IPS DF 4.7 (cell line): Measurements from ENCODE around the gene MAP1S.

Source experiments
- DNase-seq: peaks from one replicate; pipeline ENCODE4 v3.0.0-alpha.2; 2013; ENCODE audit warnings: low spot score; ENCODE audit errors: extremely low read depth

The MAP1S gene

DNA sequence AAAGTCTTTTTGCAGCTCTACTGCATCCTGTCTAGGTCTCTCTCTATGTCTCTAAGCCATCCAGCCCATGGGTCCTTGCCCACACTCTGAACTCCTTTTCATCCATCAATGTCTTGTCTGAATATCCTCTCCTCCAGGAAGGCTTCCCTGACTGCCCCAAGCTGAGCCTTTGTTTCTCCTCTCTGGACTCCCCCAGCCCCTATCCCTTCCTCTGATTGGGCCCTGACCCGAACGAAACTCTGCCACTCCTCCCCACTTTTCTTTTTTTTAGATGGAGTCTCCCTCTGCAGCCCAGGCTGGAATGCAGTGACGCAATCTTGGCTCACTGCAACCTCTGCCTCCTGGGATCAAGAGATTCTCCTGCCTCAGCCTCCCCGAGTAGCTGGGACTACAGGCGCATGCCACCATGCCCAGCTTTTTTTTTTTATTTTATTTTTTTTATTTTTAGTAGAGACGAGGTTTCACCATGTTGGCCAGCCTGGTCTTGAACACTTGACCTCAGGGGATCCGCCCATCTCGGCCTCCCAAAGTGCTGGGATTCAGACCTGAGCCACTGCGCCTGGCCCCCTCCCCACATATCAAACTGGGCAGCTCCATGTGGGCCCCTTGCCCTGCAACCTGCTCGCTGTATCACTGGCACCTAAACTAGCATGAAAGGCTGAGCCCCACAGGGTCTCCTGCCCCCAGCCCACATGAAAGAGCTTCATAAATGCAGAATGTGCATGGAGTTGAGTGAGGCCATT lies 30.3 kb upstream of the MAP1S start:
- DNase-seq = no peak

DNA sequence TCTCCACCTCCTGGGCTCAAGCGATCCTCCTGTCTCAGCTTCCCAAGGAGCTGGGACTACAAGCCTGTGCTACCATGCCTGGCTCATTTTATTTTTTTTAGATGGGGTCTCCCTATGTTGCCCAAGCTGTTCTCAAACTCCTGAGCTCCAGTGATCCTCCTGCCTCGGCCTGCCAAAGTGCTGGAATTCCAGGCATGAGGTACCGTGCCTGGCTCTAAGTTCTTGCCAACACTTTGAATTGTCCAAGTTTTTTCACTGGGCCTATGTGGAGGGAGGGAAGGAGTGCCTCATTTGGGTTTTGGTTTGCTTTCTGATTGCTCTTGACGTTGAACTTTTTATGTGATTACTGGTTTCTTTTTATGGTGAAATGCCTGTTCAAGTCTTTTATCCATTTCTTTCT lies 26.7 kb upstream of the MAP1S start:
- no peak for DNase-seq

DNA sequence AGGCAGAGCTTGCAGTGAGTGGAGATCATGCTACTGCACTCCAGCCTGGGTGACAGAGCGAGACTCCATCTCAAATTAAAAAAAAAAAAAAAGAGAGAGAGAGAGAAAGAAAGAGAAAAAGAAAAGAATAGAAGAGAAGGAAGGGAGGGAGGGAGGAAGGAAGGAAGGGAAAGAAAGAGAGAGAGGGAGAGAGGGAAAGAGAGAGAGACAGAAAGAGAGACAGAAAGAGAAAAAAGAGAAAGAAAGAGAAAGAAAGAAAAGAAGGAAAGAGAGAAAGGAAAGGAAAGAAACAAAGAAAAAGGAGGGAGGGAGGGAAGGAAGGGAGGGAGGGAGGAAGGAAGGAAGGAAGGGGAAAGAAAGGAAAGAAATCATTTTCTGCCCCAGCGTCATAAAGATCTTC lies 24.1 kb upstream of the MAP1S start:
- no peak for DNase-seq

DNA sequence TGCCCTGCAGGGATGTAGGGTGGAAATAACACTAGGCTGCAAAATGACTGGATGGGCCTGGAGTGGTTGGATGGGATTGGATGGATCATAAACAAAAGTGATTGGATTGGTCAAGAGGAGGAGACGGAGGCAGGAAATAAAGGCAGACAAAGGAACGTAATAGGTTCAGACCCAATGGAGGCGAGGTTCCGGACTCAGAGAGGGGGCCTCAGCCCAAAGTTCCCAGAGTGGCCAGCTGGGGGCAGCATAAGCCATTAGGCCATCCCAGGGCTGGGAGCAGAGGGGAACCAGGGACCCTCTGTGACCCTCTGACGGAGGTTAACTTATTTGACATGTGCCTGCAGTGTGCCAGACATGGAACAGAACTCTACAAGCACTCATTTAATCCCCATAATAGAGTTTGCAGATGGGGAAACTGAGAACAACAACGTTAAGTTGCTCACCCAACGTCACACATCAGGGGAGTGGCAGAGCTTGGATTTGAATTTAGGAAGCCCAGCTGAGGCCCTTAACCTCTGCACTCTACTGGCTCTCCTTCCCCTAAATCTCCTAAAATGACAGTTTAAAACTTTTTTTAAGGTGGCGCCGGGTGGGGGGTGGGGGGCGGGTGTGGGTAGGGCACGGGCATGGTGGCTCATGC lies 15.3 kb upstream of the MAP1S start:
- no peak for DNase-seq

DNA sequence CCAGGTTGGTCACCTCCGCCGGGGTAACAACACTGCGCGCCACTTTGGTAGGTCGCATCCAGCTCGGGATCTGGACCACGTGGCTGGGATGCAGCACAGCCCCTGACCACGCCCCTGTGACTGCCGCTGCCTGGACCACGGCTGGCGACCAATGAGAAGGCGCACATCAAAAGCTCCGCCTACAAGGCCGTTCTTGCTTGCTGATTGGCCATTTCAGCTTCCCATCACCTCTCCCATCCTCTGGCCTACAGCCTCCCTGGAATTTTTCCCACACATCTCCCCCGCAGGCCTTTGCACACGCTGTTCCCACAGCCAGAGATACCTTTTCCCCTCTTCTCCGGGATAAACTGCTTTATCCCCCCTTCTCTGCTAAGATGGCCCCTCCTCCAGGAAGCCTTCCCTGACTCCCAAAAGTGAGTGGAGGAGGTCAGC lies 12.5 kb upstream of the MAP1S start:
- no peak for DNase-seq

DNA sequence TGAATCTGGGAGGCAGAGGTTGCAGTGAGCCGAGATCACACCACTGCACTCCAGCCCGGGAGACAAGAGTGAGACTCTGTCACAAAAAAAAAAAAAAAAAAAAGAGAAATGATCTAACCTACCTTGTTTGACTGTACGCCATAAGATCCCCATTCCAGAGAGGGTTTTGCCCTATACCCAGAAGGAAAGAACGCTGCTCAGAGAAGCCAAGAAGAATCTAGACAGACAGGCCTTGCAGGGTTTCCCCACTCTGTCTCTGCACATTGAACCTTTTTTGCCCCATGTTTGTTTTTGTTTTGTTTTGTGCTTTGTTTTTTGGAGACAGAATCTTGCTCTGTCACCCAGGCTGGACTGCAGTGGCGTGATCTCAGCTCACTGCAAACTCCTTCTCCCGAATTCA lies 7.4 kb upstream of the MAP1S start:
- DNase-seq = no peak

DNA sequence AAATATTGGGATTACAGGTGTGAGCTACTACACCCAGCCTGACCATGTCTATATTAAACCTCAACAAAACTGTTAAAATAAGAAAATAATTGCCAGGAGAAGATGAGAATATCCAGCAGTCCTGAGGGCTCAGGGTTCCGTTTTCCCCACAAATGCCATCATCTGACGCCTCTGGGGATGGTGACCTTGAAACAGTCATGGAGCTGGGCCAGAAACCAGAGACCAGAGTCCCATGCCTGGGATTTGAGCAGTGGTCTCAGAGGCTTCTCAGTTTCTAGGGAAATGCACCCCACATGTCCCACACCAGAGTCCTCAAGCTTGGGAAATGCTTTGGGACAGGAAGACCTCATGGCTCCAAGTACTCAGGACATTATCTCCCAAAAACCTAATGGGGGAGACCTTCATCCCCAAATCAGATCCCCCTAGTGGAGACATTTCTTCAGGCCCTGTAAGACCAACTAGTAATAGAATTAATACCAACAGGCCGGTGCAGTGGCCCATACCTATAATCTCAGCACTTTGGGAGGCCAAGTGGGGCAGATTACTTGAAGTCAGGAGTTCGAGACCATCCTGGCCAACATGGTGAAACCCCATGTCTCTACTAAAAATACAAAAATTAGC lies 2.9 kb upstream of the MAP1S start:
- no peak for DNase-seq

DNA sequence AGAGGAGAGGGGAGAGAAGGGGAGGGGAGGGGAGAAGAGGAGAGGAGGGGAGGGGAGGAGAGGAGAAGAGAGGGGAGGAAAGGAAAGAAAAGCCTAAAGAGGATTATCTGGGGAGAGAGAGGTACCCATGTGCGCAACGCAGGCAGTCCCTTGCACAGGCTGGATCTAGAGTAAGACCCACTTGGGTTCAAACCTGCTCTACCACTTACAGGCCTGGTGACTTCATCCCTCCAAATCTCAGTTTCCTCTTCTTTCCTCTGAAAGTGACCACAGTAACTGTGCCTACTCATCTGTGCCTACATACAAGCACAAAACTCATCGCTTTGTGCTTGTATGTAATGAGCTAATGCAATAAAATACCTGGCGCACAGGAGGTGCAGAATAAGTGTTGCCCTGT lies 732 bp upstream of the MAP1S start:
- DNase-seq = no peak

DNA sequence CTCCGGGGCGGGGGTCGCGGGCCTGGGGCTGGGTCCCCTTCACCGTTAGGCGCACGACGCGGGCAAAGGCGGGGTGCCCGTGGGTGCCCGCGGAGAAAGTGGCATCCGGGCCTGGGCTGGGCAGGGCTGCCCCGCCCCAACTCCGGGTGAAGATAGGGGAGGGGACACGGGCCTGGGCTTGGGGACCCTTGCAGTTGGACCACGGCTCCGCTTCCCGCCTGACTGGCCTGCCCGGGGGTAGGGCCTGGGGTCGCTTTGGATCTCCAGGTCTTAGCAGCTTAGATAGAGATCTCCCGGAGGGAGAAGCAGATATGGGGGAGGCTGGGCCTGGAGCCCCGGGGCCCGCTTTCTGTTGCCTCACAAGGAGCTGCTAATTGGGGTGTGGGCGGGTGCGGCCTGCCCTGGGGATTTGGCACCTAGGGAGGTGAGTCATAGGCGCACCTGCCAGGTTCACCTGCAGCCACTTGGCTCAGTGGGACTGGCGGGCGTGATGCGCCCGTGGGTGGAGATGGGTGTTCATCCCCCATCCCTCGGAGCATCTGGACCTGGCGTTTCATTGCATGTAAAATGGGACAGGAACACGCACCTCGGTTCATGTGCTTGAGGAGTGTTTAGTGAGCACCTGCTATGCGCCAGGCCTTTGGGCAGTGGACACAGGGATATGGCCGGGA lies 585 bp downstream of the MAP1S start:
- DNase-seq = no peak

DNA sequence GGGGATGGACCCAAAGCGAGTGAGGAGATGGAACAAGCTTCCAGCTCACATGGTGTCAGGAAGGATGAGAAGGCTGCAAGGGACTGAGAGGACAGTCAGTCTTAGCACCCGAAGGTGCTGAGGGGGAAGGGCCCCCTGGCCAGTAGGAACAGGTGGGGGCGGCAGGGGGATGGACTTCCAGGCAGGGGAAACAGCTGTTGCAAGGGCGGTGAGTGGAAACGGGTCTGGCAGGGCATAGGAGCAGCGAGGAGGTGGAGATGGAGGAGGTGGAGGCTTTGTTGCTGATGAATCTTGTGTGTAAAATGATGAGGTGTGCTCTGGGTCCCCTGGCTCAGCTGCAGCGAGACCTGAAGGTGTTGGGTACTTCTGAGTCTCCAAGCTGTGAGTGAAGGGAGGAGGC lies 1.2 kb downstream of the MAP1S start:
- DNase-seq = no peak

DNA sequence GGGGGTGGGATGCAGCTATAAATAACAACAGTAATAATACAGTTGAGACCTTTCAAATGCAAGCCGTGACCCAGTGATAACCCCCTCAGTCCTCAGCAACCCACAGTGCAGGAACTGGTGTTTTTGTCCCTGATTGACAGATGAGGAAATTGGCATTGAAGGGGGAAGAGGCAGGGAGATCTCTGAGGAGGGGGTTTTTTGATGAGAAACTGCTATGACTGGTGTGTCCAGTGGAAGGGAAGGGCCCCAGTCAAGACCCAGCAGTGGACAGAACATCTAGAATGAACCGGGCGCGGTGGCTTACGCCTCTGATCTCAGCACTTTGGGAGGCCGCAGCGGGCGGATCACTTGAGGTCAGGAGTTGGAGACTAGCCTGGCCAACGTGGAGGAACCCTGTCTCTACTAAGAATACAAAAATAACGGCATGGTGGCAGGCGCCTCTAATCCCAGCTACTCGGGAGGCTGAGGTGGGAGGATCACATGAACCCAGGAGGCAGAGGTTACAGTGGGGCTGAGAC lies 1.9 kb downstream of the MAP1S start:
- DNase-seq = no peak

DNA sequence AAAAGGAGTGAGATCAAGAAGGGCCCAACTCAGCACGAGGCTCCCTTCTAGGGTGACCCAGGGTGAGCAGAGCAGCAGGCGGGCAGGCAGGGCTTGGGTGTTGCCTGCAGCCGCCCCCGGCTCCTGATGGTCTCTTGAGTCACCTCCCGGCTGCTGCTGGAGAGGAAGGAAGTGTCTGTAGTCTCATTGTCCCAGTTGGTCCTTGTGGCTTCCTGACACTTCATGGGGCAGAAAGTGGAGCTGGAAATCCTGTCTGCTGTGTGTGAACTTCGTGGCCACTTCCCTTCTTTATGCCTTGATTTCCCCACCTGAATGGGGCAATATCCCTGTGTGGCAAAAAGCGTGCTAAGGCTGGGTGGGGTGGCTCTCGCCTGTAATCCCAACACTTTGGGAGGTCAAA lies 2.5 kb downstream of the MAP1S start:
- DNase-seq = no peak

DNA sequence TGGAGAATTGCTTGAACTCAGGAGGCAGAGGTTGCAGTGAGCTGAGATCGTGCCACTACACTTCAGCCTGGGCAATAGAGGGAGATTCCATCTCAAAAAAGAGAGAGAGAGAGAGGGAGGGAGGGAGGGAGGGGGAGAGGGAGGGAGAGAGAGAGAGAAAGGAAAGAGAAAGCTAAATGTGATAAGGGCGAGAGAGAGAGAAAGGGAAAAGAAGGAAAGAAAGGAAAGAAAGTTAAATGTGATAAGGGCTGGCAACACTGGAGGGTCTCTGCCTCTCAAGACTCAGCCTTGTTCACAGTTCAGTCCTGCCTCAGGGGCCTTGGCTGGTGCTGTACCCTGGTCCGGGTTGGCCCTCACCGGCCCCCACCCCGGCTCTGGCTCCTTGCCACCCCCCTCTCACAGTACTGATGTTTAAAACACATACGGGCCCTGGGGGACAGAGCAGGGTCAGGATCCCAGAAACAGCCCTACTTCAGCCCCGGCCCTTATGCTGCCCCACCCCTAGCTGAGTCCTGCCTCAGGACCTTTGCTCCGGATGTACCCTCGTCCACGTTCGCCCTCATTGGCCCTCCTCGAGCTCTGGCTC lies 3.5 kb downstream of the MAP1S start:
- no peak for DNase-seq

DNA sequence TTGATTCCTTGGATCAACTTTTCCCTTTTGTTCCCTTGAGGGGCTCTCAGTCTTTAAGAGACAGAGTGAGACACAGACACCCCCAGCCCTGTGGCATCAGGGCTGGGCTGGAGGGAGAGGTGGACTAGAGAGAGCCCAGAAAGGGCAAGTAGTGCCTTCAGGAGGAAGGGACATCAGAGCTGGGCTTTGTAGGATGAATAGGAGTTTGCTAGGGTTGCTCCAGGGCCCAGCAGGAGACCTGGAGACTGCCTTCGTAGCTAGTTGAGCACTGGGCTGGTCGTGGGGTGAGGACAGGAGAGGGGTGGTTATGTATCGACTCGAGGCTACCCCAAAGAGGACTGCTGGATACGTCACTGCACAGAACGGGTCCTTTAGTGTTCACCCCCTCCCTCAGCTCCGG lies 5.4 kb downstream of the MAP1S start:
- no peak for DNase-seq

DNA sequence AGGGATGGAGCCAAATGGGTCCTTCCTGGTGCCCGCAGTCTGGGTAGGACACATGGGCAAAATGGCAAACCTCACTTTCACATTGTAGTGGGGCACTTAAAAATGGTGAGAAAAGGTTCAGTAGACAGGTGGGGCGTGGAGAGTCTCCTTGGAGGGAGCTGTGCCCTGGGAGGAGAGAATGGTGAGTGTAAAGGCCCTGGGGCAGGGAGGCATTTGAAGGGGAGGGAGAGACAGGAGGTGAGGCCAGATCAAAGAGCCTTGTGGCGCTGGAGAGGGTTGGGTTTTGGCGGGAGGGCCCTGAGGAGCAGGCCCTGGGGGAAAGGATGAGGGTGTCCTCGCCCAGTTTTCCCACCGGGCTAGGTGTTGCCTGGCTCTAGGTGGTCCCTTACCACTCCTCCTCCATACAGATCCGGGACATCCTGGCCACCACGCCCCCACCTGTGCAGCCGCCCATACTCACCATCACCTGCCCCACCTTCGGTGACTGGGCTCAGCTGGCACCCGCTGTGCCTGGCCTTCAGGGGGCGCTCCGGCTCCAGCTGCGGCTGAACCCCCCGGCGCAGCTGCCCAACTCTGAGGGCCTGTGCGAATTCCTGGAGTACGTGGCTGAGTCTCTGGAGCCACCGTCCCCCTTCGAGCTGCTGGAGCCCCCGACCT lies 6.3 kb downstream of the MAP1S start:
- DNase-seq = no peak

DNA sequence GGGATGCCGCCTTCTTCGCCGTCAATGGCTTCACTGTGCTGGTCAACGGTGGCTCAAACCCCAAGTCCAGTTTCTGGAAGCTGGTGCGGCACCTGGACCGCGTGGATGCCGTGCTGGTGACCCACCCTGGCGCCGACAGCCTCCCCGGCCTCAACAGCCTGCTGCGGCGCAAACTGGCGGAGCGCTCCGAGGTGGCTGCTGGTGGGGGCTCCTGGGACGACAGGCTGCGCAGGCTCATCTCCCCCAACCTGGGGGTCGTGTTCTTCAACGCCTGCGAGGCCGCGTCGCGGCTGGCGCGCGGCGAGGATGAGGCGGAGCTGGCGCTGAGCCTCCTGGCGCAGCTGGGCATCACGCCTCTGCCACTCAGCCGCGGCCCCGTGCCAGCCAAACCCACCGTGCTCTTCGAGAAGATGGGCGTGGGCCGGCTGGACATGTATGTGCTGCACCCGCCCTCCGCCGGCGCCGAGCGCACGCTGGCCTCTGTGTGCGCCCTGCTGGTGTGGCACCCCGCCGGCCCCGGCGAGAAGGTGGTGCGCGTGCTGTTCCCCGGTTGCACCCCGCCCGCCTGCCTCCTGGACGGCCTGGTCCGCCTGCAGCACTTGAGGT lies 7.0 kb downstream of the MAP1S start:
- DNase-seq = no peak

DNA sequence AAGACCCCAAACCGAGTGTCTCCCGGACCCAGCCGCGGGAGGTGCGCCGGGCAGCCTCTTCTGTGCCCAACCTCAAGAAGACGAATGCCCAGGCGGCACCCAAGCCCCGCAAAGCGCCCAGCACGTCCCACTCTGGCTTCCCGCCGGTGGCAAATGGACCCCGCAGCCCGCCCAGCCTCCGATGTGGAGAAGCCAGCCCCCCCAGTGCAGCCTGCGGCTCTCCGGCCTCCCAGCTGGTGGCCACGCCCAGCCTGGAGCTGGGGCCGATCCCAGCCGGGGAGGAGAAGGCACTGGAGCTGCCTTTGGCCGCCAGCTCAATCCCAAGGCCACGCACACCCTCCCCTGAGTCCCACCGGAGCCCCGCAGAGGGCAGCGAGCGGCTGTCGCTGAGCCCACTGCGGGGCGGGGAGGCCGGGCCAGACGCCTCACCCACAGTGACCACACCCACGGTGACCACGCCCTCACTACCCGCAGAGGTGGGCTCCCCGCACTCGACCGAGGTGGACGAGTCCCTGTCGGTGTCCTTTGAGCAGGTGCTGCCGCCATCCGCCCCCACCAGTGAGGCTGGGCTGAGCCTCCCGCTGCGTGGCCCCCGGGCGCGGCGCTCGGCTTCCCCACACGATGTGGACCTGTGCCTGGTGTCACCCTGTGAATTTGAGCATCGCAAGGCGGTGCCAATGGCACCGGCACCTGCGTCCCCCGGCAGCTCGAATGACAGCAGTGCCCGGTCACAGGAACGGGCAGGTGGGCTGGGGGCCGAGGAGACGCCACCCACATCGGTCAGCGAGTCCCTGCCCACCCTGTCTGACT lies 7.9 kb downstream of the MAP1S start:
- DNase-seq = no peak

DNA sequence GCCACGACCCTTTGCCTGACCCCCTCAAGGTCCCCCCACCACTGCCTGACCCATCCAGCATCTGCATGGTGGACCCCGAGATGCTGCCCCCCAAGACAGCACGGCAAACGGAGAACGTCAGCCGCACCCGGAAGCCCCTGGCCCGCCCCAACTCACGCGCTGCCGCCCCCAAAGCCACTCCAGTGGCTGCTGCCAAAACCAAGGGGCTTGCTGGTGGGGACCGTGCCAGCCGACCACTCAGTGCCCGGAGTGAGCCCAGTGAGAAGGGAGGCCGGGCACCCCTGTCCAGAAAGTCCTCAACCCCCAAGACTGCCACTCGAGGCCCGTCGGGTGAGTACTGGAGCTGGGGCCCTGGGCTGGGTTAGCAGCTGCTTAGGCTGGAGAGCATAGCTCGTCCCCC lies 8.6 kb downstream of the MAP1S start:
- DNase-seq = no peak

DNA sequence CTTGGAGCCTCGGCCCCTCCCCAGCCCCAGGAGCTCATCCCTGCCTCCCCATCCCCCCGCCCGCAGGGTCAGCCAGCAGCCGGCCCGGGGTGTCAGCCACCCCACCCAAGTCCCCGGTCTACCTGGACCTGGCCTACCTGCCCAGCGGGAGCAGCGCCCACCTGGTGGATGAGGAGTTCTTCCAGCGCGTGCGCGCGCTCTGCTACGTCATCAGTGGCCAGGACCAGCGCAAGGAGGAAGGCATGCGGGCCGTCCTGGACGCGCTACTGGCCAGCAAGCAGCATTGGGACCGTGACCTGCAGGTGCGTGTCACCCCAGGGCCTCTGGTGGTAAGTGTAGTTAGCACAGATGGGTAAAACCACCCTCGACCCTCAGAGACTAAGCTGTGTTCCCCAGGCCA lies 13.8 kb downstream of the MAP1S start:
- no peak for DNase-seq

DNA sequence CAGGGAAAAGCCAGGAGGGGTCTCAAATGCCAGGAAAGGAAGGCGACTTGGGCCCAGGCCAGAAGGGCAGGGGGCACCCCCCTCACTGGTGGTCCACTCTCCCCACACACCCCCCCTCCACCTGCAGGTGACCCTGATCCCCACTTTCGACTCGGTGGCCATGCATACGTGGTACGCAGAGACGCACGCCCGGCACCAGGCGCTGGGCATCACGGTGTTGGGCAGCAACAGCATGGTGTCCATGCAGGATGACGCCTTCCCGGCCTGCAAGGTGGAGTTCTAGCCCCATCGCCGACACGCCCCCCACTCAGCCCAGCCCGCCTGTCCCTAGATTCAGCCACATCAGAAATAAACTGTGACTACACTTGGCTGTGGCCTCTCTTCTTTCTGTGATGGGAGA lies 14.9 kb downstream of the MAP1S start:
- DNase-seq = no peak
